OCI-LY7 (cell line): Measurements from ENCODE around the gene POU4F3. TPM values are rescaled to one million over a fixed set of nuclear protein-coding genes. Genes with fewer than 3 reads are reported as not detected.

Experiments used
- BruUV-seq: library from RNA; stranded (reverse); fragments of 400-500 nt; replicated peaks from 2 replicates; lab custom pipeline; 2021; lab: Mats Ljungman, UMichigan
- CTCF ChIA-PET: fragments of 300-600 bp; sonication (Branson Sonifier 250); formaldehyde crosslinking; loops from one replicate; lab custom pipeline; 2022; ENCODE audit warnings: antibody characterized with exemption; ENCODE audit not compliant: unreplicated experiment; lab: Charles Lee
- POLR2A ChIA-PET: fragments of 300-600 bp; sonication (Branson Sonifier 250); formaldehyde crosslinking; loops from one replicate; lab custom pipeline; 2022; ENCODE audit warnings: antibody characterized with exemption; lab: Charles Lee
- DNase-seq: peaks from one replicate; pipeline ENCODE4 v3.0.0-alpha.2; 2015; ENCODE audit warnings: low spot score
- H2AFZ ChIP-seq: fragments of 200-600 bp; sonication (generic), shearing (Covaris generic); 2 replicates; pipeline ENCODE4 v1.6.1; 2014; ENCODE audit warnings: mild to moderate bottlenecking, antibody characterized with exemption, low read length, moderate library complexity
- H3K27ac ChIP-seq: fragments of 200-600 bp; sonication (generic); 2 replicates; pipeline ENCODE4 v1.5.1; 2014; ENCODE audit warnings: mixed run types, low read depth, mild to moderate bottlenecking, moderate library complexity, low read length, inconsistent platforms; ENCODE audit not compliant: poor library complexity, severe bottlenecking
- H3K36me3 ChIP-seq: fragments of 200-600 bp; sonication (generic); 2 replicates; pipeline ENCODE4 v1.6.1; 2014; ENCODE audit warnings: mild to moderate bottlenecking, antibody characterized with exemption, low read length, moderate library complexity, mixed read lengths; ENCODE audit not compliant: insufficient read depth
- H3K4me1 ChIP-seq: fragments of 200-600 bp; sonication (generic); 2 replicates; pipeline ENCODE4 v1.5.1; 2014; ENCODE audit warnings: mild to moderate bottlenecking, low read length; ENCODE audit not compliant: insufficient read depth, poor library complexity, severe bottlenecking
- H3K4me2 ChIP-seq: fragments of 200-600 bp; sonication (generic); 2 replicates; pipeline ENCODE4 v1.6.1; 2014; ENCODE audit warnings: mild to moderate bottlenecking, low read length
- H3K4me3 ChIP-seq: fragments of 200-600 bp; sonication (generic); 2 replicates; pipeline ENCODE4 v1.5.1; 2014; ENCODE audit warnings: mild to moderate bottlenecking, low read depth, low read length; ENCODE audit not compliant: poor library complexity, severe bottlenecking
- H3K79me2 ChIP-seq: fragments of 200-600 bp; sonication (generic); 2 replicates; pipeline ENCODE4 v1.6.1; 2016; ENCODE audit warnings: low read depth, mild to moderate bottlenecking, low read length, moderate library complexity, mixed read lengths; ENCODE audit not compliant: insufficient read depth
- H3K9me2 ChIP-seq: fragments of 200-600 bp; sonication (generic); 2 replicates; pipeline ENCODE4 v1.6.1; 2016; ENCODE audit warnings: mild to moderate bottlenecking, low read length, mixed read lengths; ENCODE audit not compliant: insufficient read depth
- H3K9me3 ChIP-seq: fragments of 200-600 bp; sonication (generic); 2 replicates; pipeline ENCODE4 v1.6.1; 2014; ENCODE audit warnings: mild to moderate bottlenecking, mixed run types, low read length, mixed read lengths
- H4K20me1 ChIP-seq: fragments of 200-600 bp; sonication (generic); 2 replicates; pipeline ENCODE4 v1.6.1; 2014; ENCODE audit warnings: mild to moderate bottlenecking, antibody characterized with exemption, low read length, moderate library complexity, mixed read lengths; ENCODE audit not compliant: insufficient read depth
- EZH2phosphoT487 ChIP-seq: fragments of 200-600 bp; sonication (generic); IDR thresholded peaks from 2 replicates; pipeline ENCODE4 v1.6.1; 2018; ENCODE audit warnings: low read depth, borderline replicate concordance, mild to moderate bottlenecking, mixed run types, antibody characterized with exemption, low read length, moderate library complexity, mixed read lengths
- intact Hi-C: fragments of 100-400 bp; cut with micrococcal nuclease; formaldehyde crosslinking; loops from one replicate; pipeline ENCODE4 v1.10.0; 2022; ENCODE audit not compliant: unreplicated experiment
- total RNA-seq, 2 experiments: library from RNA; depleted of rRNA in 1 of 2; stranded (reverse); fragments of >200 nt in 1 of 2; shearing (Covaris generic) in 1 of 2; gene quantifications; 2 replicates each; pipeline ENCODE4 v1.2.3, GENCODE V29; 2014 to 2022
- TF ChIP-seq, protein P1 (sequence below): fragments of 200-600 bp; sonication (generic); conservative IDR thresholded peaks from 2 replicates; pipeline ENCODE4 v1.5.1; 2014; ENCODE audit warnings: mild to moderate bottlenecking, antibody characterized with exemption, low read length, moderate library complexity, mixed read lengths

Gene POU4F3
- total RNA-seq, 2 experiments from 2014 or later = not detected

- H3K9me2 ChIP-seq = no peaks in the 10 kb centered on the region
- H3K4me1 ChIP-seq = no peaks in the 10 kb centered on the region
- TF ChIP-seq, protein P1, sequence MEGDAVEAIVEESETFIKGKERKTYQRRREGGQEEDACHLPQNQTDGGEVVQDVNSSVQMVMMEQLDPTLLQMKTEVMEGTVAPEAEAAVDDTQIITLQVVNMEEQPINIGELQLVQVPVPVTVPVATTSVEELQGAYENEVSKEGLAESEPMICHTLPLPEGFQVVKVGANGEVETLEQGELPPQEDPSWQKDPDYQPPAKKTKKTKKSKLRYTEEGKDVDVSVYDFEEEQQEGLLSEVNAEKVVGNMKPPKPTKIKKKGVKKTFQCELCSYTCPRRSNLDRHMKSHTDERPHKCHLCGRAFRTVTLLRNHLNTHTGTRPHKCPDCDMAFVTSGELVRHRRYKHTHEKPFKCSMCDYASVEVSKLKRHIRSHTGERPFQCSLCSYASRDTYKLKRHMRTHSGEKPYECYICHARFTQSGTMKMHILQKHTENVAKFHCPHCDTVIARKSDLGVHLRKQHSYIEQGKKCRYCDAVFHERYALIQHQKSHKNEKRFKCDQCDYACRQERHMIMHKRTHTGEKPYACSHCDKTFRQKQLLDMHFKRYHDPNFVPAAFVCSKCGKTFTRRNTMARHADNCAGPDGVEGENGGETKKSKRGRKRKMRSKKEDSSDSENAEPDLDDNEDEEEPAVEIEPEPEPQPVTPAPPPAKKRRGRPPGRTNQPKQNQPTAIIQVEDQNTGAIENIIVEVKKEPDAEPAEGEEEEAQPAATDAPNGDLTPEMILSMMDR = no peak
- no peak for TF ChIP-seq EZH2phosphoT487
- BruUV-seq = no TSS peak
- H3K9me3 ChIP-seq = no peaks in the 10 kb centered on the region
- no peak overlapping the region for H3K27ac ChIP-seq
- H3K4me3 ChIP-seq = no peak overlapping the region
- no peaks in the 10 kb centered on the region for H3K36me3 ChIP-seq
- no peak overlapping the region for H3K4me2 ChIP-seq
- DNase-seq = no peak
- CTCF ChIA-PET = no interaction called here
- H2AFZ ChIP-seq = no peak overlapping the region
- POLR2A ChIA-PET = no interaction called here
- intact Hi-C loops = no loop called here
- H4K20me1 ChIP-seq = no peaks in the 10 kb centered on the region
- no peaks in the 10 kb centered on the region for H3K79me2 ChIP-seq
These were observed 25.6 kb upstream of the POU4F3 start for GRCh38 chr5:146313027-146313426.

- Histone ChIP-seq H3K9me3 (no peaks in the 10 kb centered on the region), H3K27ac (no peak overlapping the region), H3K36me3 (no peaks in the 10 kb centered on the region), H3K4me1 (no peaks in the 10 kb centered on the region), H4K20me1 (no peaks in the 10 kb centered on the region), H3K9me2 (no peaks in the 10 kb centered on the region), H3K79me2 (no peaks in the 10 kb centered on the region), H3K4me3 (no peak overlapping the region), H3K4me2 (no peak overlapping the region), H2AFZ (no peak overlapping the region)
- DNase-seq = no peak
- intact Hi-C loops = no loop called here
- POLR2A ChIA-PET = no interaction called here
- TF ChIP-seq, protein P1 = no peak
- TF ChIP-seq EZH2phosphoT487 = no peak
- no TSS peak for BruUV-seq
- CTCF ChIA-PET = no interaction called here
These were observed 17.1 kb upstream of the POU4F3 start for GRCh38 chr5:146321571-146321970.

- no TSS peak for BruUV-seq
These were observed 11.3 kb upstream of the POU4F3 start for GRCh38 chr5:146327257-146327870.

More at GRCh38 chr5:146327257-146327870, 11.3 kb upstream of the POU4F3 start:
- no peak overlapping the region for H3K4me2 ChIP-seq
- CTCF ChIA-PET = no interaction called here
- H3K9me3 ChIP-seq = no peaks in the 10 kb centered on the region
- DNase-seq = no peak
- intact Hi-C loops = no loop called here
- no peak overlapping the region for H2AFZ ChIP-seq
- H4K20me1 ChIP-seq = no peaks in the 10 kb centered on the region
- no peaks in the 10 kb centered on the region for H3K4me1 ChIP-seq
- no peak for TF ChIP-seq EZH2phosphoT487
- TF ChIP-seq, protein P1 = no peak
- H3K27ac ChIP-seq = no peak overlapping the region
- H3K79me2 ChIP-seq = no peaks in the 10 kb centered on the region
- no peaks in the 10 kb centered on the region for H3K9me2 ChIP-seq
- no peak overlapping the region for H3K4me3 ChIP-seq
- POLR2A ChIA-PET = interaction anchor here (0.7 to 0.8 kb wide), 2 partner anchors 20 to 1923 kb away, joined by 3 read pairs; no protein-coding TSS in a partner anchor
- H3K36me3 ChIP-seq = no peaks in the 10 kb centered on the region
